Measurements from ENCODE around the gene TRAPPC3. TPM values are rescaled to one million over a fixed set of nuclear protein-coding genes. Genes with fewer than 3 reads are reported as not detected.

TRAPPC3 gene
- total RNA-seq, 1 experiment from 2014 or later = 52.7 TPM

DNA sequence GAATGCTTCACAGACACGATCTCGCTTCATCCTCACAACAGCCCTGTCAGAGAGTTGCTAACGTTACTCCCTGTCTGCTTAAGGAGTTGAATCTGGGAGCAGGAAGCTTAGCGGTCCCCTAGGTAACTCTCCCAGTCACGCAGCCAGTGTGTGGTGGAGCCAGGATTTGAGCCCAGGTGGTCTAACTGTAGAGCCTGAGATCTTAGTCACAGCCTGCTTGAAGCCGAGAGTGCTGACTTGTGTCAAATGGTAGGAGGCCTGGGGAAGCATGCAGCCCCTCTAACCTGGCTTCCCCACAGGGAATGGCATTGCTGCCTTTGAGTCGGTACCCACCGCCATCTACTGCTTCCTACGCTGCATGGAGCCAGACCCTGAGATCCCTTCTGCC lies 56.5 kb downstream of the TRAPPC3 start:
- H3K27ac ChIP-seq (ENCODE audit: insufficient read length, low read depth, low read length) = no peak overlapping the region
- peaks cover 2% of the 10 kb centered on the region; the same call in 1 of the 2 replicates for H3K79me2 ChIP-seq (ENCODE audit: insufficient read depth, low read length)
- Mint-ChIP-seq H3K27ac (no peak overlapping the region), H3K27me3 (ENCODE audit: low read depth) (no peaks in the 10 kb centered on the region), H3K9me3 (no peaks in the 10 kb centered on the region; a peak in 1 of 5 replicates), H3K4me3 (no peak overlapping the region), H3K36me3 (ENCODE audit: insufficient read depth in 1 of 3, low read depth in 3 of 3) (peaks cover 21 to 46% (median 40%) of the 10 kb centered on the region in 3 experiments; a peak in 6 of 7 replicates), H3K4me1 (peaks cover 22 to 26% of the 10 kb centered on the region in 2 experiments)
- no peak overlapping the region for H2BK5ac ChIP-seq (ENCODE audit: insufficient read length, low read length)
- H2BK120ac ChIP-seq (ENCODE audit: low read depth, low read length, poor library complexity, severe bottlenecking) = no peak overlapping the region
- no peak overlapping the region for H4K91ac ChIP-seq (ENCODE audit: insufficient read length, low read depth, low read length)
- no peak overlapping the region for H3K9ac ChIP-seq (ENCODE audit: extremely low read depth, insufficient read length, low read length)
- no CpG with 5 or more reads among the region's 9 CpGs for WGBS (ENCODE audit: extremely low coverage, insufficient read length, low lambda C conversion rate)
- H2AK5ac ChIP-seq (ENCODE audit: insufficient read length, low read length) = no peak overlapping the region
- H2BK20ac ChIP-seq (ENCODE audit: low read depth, low read length, poor library complexity, severe bottlenecking) = no peak overlapping the region
- H3T11ph ChIP-seq (ENCODE audit: low read length) = no peak overlapping the region
- H3K79me1 ChIP-seq (ENCODE audit: insufficient read depth, low read depth, low read length, poor library complexity, severe bottlenecking) = no peaks in the 10 kb centered on the region
- no peak overlapping the region for H4K5ac ChIP-seq (ENCODE audit: insufficient read length, low read depth, low read length)
- no peak overlapping the region for H3K4me2 ChIP-seq (ENCODE audit: insufficient read depth, insufficient read length, low read length)
- H3K23ac ChIP-seq (ENCODE audit: insufficient read length, low read depth, low read length) = no peak overlapping the region
- no peaks in the 10 kb centered on the region for H3K9me3 ChIP-seq (ENCODE audit: control insufficient read depth, low read depth, low read length)
- H4K8ac ChIP-seq (replicated peaks; ENCODE audit: insufficient read length, low read depth, low read length) = no peak overlapping the region
- H2BK15ac ChIP-seq (ENCODE audit: low read depth, low read length) = no peak overlapping the region
- H2AFZ ChIP-seq (ENCODE audit: low read length) = no peak overlapping the region
- no peak overlapping the region for H3K4ac ChIP-seq (ENCODE audit: low read depth, low read length)
- no peaks in the 10 kb centered on the region for H4K20me1 ChIP-seq (ENCODE audit: control insufficient read depth, insufficient read depth, insufficient read length)
- H3K27me3 ChIP-seq (ENCODE audit: insufficient read depth, low read length) = no peaks in the 10 kb centered on the region
- H3K23me2 ChIP-seq (ENCODE audit: insufficient read length, low read depth, low read length, poor library complexity, severe bottlenecking) = peaks cover 6% of the 10 kb centered on the region
- H3K56ac ChIP-seq (ENCODE audit: insufficient read length, low read depth, low read length) = no peak overlapping the region
- no peak overlapping the region for H2BK12ac ChIP-seq (ENCODE audit: insufficient read length, low read depth, low read length)
- H3K14ac ChIP-seq (ENCODE audit: insufficient read depth, low read length) = no peak overlapping the region
- TF ChIP-seq CTCF (conservative IDR thresholded peaks at IDR 0.05) = no peak
- DNase-seq = no peak
- no peak overlapping the region for H3K18ac ChIP-seq (ENCODE audit: insufficient read length, low read depth, low read length)
- H3K4me1 ChIP-seq (ENCODE audit: insufficient read depth, low read length) = no peaks in the 10 kb centered on the region
